HG03571 (cell line): ENCODE results near the gene PHACTR1.

Experiments used
- ATAC-seq: cut with Tn5 transposase; IDR thresholded peaks from one replicate; pipeline ENCODE4 v1.9.1; 2021; ENCODE audit not compliant: unreplicated experiment

The PHACTR1 gene

DNA sequence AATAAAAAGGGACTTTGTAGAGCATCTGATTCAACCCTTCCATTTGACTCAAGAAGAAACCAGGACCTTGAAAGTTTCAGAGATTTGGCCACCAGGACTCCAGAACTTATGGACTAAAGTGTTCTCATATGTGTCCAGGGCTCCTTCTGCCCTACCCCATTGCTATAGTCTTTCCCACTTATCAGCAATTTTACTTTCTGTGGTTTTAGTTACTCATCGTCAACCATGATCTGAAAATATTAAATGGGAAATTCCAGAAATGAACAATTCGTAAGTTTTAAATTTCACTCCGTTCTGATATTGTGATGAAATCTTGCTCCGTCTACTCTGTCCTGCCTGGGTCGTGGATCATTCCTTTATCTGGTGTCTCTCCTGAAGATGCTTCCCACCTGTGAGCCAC lies 259.8 kb downstream of the PHACTR1 start:
- no peak for ATAC-seq

DNA sequence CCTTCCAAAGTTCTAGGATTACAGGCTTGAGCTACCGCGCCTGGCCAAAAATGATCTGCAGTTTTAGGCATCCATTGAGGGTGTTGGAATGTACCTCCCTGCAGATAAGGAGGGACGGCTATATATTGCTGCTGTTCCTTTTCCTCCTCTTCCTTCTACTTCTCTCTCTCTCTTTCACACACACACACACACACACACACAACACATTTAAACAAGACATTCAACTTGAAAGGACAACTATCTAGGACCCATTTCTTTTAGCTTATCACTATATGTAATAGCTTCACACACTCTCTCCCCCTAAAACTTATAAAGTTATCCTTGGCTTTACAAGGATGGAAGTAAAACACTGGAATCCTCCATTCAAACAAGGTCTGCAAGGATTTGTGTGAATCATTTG lies 260.6 kb downstream of the PHACTR1 start:
- no peak for ATAC-seq

DNA sequence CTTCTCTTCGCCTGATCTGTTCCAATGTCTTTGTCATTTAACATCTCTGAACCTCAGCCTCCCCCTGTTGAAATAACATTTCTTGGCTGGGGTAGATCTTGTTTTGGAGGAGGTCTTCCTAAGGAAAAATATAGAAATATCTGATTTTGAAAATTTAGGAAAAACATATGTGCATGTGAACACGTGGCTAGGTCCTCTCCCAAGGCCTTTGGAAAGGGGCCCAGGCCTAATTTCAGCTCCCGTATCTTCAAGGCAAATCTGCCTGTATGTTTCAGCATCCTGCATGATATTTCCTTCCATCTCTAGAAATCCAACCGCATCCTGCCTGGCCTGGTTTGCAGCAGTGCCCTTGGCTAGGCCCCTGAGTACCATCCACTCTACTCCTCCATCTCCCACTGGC lies 261.2 kb downstream of the PHACTR1 start:
- no peak for ATAC-seq

DNA sequence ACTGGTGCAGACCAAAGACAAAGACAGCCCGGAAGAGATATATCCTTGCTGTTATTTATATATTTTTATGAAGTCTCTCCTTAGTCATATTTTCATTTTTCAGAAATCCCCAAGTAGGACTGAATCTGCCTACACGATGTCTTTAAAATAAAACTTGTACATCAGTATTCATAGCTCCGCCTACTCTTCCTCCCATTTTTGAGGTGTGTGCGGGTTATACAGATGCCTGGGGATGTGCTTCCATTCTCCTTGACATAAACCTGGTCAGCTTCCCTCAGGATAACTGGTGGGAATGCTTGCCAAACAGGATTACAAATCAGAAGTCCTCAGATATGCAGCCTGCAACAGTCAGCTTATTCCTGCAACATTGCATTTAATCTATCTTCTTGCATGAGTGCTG lies 264.2 kb downstream of the PHACTR1 start:
- ATAC-seq, result no peak

DNA sequence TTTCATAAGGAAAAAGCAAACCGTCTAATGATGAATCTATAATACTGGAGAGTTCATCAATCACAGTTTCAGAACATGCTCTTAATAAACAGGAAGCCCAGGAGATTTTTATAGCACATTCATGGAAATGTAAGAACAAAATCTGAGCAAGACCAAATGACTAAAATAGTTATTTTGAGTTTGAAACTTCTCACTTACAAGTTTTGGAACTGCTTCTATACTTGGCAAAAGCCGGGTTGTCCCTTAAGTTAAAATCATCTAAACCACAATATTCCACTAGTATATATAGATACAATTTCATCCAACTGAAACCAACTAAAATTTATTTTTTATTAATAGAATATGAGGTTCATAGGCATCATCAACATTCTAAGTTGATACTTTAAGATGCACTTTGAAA lies 268.2 kb downstream of the PHACTR1 start:
- ATAC-seq, result no peak

DNA sequence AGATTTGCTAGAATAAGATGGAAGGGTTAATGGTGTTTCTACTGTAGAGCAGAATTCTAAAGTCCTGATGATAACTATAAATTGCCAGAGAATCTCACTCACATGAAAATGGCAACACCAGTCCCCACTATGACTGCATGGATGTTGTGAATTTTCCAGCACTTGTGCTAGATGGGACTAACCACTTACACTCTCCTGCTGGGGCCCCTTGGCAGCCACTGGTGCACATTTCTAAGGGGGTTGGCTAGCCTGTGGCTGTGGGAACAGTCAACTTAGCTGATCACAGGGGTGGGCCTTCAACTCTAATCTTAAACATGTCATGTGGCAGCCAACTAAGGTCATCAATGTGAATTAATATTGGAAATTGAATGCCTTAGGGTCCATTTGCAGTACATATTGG lies 271.2 kb downstream of the PHACTR1 start:
- ATAC-seq, result no peak

DNA sequence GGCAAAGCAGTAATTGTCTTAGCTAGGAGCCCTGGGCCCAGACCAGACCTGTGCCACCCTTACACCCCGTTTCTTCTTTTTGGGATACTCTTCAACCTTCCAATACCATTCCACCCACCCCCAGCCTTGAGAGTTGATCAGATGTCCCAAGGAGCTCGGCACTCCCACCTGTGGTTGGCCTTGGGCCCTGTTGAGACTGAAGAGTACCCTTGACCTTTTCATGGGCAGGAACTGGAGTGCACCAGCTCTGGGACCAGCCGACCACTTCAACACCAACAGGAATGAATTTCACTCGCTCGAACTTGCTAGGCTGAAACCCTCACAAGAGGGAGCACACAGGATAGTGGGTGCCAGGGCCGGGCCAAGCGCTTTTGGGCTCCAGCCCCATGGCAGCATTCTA lies 273.6 kb downstream of the PHACTR1 start:
- no peak for ATAC-seq

DNA sequence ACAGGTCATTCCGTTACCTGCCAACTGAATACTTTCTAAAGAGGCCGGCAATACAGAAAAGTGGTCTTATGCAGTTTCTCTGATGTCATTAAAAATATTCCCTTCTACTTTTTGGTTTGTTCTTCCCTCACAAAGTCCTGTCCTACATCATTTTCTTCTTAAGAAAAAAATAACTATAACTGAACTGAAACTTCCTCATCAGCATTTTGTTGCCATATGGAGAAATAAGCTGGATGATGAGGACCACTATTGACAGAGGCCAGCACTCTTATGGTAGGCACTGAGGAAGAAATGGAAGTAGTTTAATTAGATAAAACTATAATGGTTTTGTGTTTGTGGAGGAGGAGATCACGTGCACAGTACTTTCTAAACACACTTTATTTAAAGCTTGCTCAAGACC lies 274.9 kb downstream of the PHACTR1 start:
- ATAC-seq, result no peak

DNA sequence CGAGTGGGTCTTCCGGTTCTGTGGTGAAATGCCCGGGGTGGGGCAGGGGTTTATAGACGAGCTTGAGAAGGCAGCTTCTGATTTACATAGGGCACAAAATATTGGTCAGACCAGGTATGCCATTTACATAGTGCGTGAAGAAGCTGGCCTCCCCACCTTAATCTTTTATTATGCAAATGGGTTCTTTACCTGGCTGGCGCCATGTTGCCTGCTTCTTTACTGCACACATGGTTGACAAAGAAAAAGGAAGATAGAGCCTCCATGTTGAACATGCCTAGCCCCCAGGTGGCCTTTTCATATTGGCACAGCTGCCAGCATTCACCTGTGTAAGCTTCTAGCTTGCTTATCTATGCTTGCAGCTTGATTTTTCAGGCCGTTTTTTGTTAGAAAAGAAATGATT lies 276.2 kb downstream of the PHACTR1 start:
- ATAC-seq, result no peak

DNA sequence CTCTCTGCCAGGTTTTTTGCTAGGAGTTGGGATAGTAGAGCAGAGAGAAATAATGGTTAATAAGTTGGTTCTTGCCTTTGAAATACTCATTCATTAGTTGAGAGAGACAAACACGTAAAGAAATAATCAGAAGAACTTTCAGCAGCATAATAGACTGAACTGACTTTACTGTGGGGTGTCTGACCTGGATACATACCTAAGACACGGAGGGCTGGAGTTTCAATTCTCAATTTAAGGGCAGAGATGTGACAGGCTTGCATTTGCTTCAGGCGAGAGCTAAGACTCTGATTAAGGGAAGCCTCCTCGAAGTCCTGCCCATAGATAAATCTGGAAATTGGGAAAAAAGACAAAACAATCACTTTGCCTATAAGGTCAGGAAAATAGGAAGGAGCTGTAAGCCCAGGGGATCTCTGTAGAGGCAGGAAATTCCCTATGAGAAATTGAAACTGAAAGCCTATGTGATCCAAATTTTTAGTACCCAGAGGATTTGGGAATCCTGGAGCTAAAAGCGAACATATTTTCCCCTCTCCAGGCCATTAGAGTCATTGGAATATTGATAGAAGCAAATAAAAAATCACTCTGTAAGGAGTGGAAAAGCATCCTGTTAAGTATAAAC lies 276.8 kb downstream of the PHACTR1 start:
- ATAC-seq, result no peak

DNA sequence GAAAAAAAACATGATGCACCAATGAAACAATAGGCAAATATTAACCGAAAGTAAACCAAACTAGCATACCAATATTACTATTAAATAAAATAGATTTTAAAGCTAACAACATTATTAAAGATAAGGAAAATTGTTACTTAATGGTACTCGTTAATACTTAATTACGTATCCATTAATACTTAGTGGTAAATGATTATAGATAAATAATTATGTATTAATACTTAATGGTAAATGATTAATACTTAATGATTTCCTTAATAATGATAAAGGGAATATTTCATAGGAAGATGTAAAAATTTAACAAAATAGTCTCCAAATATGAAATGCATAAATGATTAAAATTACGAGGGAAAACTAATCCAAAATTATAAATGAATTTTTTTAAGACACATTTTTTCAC lies 278.9 kb downstream of the PHACTR1 start:
- ATAC-seq, result no peak

DNA sequence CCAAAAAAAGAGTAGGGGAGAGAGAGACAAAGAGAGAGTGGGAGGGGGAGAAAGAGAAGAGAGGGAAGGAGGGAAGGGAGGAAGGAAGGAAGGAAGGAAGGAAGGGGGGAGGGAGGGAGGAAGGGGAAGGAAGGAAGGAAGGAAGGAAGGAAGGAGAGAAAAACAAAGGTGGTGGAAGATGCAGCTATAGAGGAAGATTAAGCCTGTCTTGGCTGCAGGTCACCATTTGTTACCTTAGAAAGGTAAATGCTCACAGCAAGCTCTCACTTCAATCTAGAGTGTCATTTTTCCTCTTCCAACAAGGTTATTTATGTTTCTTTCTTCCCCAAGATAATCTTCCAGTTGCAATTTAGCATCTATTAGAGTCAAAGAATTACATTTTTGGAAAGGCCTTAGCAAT lies 284.0 kb downstream of the PHACTR1 start:
- no peak for ATAC-seq

DNA sequence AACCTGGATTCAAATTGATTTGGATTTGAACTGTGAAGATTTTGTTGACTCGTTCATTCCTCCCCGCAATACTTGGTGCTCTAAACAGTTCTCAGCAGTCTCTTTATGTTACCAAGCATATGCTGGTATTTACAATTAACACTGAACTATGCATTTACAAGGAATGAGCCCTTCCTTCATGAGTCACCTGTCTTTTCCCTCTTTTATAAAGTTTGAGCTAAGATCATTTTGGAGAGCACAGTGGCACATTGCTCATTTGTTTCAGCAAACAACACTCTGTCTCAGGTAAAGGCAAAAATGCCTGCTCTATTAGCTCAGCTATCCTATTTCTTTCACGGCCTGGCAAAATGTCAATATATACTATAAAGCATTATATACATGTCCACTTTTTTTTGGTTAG lies 285.4 kb downstream of the PHACTR1 start:
- no peak for ATAC-seq

DNA sequence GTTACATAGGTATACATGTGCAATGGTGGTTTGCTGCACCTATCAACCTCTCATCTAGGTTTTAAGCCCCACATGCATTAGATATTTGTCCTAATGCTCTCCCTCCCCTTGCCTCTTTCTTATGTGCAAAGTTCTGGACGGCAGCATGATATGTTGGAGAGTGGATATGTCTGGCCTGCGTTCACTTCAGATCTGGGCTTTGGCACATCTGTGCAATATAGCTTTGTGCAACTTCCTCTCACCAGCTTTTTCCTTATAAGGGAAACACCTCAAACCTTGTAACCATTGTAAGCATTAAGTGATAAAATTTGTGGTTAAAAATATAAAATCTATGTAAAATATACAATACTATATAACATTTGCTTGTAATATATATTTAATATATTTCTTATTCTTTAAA lies 288.0 kb downstream of the PHACTR1 start:
- ATAC-seq, result no peak

DNA sequence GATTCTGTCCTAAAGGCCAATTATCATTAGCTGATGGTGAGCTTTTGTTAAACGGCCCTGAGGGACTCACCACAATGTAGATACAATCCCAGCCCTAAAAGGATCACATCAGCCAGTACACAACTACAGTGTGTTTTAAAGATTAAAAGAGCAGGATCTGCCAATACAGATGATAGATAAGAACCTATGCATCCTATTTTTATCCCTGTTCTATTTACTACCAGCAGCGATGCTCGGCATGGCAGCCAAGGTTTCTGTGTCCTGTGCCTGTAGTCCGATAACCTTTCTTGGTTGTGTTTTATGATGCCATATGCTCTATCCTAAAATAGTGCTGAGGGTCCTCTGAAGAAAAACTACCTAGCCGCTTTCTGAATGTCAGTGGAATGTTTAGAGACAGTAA lies 289.4 kb downstream of the PHACTR1 start:
- no peak for ATAC-seq

DNA sequence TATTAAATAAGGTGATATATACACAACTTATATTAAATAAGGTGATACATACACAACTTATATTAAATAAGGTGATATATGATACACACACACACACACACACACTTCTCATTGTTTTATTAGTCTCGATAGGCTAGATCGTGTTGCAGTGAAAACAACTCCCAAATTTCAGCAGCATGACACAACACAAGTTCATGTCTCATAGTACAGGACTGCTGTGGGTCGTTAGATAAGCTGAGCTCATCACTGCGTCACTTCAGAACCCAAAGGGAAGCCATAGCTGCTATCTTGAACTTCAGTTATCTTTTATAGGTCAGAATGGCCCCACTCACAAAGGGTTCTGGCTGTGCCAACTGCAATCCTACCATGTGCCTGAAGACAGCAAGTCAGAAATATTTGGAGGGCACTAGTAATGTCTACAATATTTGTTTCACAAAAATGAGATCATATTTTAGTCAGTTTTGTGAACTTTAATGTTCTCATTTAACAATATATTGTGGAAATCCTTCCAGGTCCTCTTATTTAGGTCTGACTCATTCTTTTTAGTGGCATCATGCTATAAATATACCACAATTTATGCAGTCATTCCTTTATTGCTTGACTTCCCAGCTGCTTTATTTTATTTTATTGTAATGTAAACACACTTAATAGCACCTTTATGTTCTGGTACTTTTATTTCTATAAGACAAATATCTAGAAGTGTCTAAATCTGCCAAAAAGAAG lies 290.2 kb downstream of the PHACTR1 start:
- ATAC-seq, result no peak

DNA sequence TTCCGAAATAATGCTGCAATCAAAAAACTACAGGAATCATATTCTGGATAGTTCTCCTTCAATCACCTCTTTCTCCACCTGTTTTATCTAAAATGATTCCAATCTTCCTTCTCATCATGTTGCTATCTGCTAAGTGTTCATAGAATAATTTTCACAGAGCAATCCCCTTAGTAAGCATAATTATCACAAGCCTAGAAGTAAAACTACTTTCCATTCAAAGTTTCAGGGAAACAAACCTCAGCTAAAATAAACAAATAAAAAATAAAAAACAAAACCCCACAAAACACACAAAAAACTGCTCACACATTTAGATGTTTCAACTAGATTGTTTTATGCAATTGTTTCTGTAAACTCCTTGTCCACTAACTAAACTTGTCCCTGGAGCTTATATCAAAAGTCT lies 291.2 kb downstream of the PHACTR1 start:
- no peak for ATAC-seq

DNA sequence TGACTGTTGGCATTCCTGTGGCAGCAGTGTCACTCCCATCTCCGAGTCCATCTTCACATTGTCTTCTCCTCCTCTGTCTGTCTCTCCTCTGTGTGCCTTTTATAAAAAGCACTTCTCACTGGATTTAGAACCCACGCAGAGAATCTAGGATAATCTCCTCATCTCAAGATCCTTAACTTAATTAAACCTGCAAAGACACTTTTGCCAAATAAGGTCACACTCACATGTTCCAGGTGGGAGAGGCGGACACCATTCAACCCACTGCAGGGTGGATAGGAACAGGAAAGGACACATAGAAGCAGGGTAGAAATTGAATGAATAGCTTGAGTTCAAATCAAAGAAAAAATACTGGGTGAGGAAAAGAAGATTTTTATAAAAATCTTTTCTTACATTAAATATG lies 292.5 kb downstream of the PHACTR1 start:
- ATAC-seq, result no peak

DNA sequence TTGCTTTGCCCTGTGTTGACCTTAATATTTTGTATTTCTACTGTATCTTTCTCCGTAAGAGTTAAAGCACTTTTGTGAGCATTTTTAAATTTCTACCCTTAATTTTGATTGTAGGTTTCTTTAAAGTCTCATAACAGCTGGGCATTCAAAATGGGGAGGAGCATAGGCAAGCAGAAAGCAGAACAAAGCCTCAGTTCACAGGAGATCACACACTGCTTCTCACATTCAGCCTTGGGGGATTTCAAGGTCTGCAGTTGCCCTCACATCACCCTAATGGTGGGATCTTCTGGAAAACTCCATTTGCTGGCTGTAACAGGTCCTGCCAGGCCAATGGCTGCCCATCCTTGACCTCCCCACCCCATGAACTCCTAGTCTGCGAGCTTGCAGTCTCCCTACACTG lies 292.9 kb downstream of the PHACTR1 start:
- no peak for ATAC-seq

DNA sequence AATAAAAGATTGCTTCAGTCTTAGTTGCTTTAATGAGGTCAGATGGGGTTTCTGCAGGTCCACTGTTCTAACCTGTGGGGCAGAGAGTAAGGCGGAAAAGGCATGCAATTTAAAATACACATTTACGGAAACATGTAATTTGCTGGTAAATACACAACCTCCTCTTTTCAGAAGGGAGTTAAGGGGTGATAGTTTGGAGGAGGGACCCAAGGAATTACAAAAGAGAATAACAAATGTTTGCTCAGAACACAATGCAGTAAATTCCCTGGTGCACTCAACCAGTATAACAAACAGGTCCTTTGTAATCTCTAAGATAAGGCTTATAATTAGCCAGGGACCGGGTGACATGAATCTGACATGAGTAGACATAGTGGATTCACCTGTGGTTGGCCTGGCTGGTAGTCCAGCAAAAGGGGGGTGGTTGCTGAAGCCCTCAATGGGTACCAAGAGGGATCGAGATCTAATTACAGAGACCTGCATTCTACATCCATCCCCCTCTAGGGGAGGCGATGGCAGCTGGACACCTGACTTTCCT lies 295.1 kb downstream of the PHACTR1 start:
- no peak for ATAC-seq

DNA sequence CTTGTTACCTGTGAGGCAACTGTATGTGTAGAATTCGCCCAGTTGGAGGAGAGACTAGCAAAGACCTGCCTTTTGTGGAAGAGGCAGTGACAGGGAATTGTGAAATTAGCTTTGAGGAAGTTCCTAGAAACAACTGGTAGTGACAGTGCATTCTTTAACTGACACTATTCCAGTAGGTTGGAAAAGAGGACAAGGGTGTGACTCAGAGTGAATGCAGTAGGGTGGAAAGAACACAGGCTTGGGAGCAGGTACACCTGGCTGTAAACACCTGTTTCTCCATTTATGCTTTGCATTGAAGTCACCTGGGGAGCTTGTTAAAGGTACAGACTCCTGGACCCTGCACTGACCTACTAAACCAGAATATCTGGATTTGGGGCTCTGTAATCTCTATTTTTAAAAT lies 295.7 kb downstream of the PHACTR1 start:
- no peak for ATAC-seq

DNA sequence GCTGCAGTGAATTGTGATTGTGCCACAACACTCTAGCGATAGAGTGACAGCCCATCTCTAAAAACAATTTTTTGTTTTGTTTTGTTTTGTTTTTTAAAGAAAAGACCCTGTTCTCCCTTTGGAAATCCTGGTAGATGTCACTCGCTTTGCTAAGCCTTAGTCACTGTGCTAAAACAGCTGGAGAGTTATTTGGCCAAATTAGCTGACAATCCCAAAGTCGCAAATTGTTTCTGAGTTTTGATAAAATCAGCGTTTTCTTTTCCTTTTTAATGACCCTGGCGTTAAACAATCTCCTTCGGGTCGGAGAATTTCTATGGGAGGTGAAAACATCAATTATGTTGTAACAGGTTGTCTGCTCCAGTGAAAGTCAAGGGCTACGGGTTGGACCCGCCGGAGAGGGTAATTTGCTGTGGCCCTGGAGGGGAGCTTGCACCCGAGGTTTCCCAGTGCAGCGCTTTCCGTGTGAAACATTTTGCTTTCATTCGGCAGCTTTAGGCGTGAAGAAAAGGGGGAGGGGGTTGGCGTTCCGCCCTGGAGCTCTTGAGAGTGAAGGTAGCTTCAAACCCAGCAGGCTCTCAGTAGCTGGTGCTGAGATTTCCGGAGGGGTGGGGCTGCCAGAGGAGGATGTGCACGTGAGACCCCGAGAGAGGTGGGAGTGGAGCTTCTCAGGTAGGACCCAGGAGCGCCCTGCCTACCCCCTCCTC lies 296.6 kb downstream of the PHACTR1 start:
- no peak for ATAC-seq
